HG03060 (cell line): ENCODE measurements around the gene GRIN3B.

Experiments
- ATAC-seq: cut with Tn5 transposase; IDR thresholded peaks from one replicate; pipeline ENCODE4 v1.9.1; 2021; ENCODE audit warnings: low read depth, moderate number of reproducible peaks; ENCODE audit not compliant: unreplicated experiment

The GRIN3B gene

GRCh38 chr19:990746-991145 is 9.5 kb upstream of the GRIN3B start:
- no peak for ATAC-seq

- ATAC-seq: no peak
These were observed 8.9 kb upstream of the GRIN3B start for GRCh38 chr19:991174-991931.

GRCh38 chr19:991932-992669 is 8.1 kb upstream of the GRIN3B start:
- ATAC-seq: no peak

- no peak for ATAC-seq
These were observed 7.6 kb upstream of the GRIN3B start for GRCh38 chr19:992670-993055.

GRCh38 chr19:993361-993830 is 6.8 kb upstream of the GRIN3B start:
- no peak for ATAC-seq

GRCh38 chr19:993831-994393 is 6.3 kb upstream of the GRIN3B start:
- no peak for ATAC-seq

GRCh38 chr19:994516-994915 is 5.7 kb upstream of the GRIN3B start:
- no peak for ATAC-seq

- ATAC-seq: no peak
These were observed 5.0 kb upstream of the GRIN3B start for GRCh38 chr19:995051-995827.

GRCh38 chr19:996051-996838 is 4.0 kb upstream of the GRIN3B start:
- ATAC-seq: no peak

GRCh38 chr19:998064-998463 is 2.2 kb upstream of the GRIN3B start:
- no peak for ATAC-seq

DNA sequence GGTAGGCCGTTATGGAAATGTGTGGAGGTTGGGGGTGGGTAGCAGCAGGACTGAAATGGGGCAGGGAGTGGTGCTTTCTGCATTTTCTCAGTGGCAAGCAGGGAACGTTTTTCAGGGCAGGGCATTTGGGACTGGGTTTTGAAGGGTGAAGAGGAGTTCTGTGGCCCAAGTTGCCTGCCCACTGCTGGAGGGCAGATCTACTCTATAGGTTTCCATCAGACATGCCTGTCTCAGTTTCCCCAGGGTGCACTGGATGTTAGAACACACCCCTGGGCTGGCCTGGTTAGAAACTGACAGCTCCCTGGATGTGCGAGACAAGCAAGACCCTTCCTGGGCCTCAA is 870 bp upstream of the GRIN3B start:
- ATAC-seq: no peak

DNA sequence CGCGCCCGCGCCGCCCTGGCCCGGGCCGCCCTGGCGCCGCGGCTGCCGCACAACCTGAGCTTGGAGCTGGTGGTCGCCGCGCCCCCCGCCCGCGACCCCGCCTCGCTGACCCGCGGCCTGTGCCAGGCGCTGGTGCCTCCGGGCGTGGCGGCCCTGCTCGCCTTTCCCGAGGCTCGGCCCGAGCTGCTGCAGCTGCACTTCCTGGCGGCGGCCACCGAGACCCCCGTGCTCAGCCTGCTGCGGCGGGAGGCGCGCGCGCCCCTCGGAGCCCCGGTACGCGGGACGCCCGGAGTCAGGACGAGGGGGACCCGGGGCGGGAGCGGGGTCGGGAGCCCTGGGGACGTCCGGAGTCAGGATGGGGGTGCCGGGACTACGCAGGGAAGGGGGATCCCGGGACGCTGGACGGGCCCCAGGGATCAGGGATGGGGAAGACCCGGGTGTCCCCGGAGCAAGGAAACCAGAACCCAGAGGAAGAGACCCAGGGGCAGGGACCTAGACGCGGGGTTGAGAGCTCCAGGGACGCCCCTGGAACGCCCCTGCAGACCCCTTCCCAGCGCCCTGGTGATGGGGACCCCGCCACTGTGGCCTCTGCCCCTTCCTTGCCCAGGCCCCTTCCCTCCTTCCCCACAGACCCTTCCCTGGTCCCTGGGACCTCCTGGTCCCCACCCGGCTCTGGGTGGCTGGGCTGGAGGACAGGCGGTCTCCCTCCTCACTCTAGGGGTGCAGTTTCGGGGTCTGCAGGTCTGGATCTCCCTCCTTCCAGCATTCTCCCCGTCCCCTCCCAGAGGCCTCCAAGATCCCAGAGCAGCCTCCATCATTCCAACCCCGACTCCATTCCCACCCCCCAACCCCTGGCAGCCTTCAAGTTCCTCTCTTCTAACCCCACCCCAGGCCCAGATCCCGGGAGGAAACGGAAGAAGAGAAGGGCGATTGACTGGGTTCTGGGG is 645 bp downstream of the GRIN3B start:
- ATAC-seq: no peak

DNA sequence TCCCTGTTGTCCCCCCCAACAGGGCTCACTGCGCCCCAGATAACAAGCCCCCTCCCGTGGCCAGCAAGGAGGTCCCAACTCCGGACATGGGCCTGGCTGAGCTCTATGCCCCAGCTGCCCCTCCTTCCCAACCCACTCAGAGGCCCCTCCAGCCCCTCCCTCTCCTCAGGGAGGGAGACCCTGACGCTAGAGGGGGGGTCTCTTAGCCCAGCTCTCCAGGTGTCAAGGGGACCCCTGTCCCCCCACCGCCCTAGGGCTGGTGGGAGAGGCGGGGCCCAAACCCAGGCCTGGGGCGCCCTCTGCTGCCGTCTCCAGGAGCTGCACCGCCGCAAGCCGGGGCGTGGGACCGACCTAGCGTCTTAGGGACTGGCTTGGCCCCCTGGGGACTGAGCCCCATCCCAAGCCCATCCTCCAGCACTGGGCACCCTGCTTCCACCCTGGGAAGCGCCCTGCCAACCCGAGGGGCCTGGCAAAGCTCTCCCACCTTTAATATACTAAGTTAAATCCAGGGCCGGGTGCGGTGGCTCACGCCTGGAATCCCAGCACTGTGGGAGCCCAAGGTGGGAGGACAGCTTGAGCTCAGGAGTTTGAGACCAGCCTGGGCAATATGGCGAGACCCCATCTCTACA is 1.4 kb downstream of the GRIN3B start:
- no peak for ATAC-seq

DNA sequence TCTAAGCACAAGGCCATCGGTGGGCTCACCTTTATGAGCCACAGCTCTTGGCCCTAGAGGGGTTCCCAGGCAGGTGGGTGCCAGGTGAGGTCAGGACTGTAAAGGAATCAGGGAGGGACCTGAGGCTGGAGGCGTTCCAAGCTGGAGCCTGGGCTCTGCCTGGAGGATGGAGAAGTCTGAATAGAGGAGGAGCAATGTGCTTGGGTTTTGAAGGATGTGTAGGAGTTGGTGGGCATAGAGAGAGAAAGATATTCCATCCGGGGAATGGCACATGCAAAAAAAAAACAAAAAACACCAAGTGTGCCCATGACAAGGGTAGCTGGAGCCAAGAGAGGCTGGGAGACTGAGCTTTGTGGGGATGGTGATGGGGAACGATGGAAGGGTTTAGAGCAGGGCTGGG is 2.4 kb downstream of the GRIN3B start:
- ATAC-seq: no peak

DNA sequence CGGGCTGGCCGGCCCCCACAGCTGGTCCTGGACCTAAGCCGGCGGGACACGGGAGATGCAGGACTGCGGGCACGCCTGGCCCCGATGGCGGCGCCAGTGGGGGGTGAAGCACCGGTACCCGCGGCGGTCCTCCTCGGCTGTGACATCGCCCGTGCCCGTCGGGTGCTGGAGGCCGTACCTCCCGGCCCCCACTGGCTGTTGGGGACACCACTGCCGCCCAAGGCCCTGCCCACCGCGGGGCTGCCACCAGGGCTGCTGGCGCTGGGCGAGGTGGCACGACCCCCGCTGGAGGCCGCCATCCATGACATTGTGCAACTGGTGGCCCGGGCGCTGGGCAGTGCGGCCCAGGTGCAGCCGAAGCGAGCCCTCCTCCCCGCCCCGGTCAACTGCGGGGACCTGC is 3.1 kb downstream of the GRIN3B start:
- no peak for ATAC-seq

DNA sequence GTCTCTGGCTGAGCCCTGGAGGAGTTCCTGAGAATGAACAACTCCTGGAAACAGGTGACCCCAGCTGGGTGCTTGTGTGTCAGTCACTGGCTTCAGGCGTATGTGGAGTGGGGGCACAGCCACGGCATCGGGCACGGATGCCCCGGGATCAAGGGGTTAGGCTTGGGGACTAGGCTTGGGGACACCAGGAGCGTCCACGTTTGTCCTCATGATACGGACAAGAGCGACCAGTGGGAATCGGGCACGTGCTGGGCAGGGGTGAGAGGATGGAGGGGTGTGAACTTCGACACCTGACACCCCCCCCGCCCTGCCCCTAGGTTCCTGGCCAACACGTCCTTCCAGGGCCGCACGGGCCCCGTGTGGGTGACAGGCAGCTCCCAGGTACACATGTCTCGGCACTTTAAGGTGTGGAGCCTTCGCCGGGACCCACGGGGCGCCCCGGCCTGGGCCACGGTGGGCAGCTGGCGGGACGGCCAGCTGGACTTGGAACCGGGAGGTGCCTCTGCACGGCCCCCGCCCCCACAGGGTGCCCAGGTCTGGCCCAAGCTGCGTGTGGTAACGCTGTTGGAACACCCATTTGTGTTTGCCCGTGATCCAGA is 4.1 kb downstream of the GRIN3B start:
- ATAC-seq: no peak

GRCh38 chr19:1004803-1005664 is 4.8 kb downstream of the GRIN3B start:
- ATAC-seq: no peak
